ENCODE measurements around the gene PLD6.
A peak's percentile ranks its signal among the peaks of the same experiment; 100 is the strongest.
"Not testable (repeated sequence)": the region's sequence is repeated elsewhere in the genome, so short reads cannot be mapped to it uniquely, and the experiment has no call there.

Gene PLD6

DNA sequence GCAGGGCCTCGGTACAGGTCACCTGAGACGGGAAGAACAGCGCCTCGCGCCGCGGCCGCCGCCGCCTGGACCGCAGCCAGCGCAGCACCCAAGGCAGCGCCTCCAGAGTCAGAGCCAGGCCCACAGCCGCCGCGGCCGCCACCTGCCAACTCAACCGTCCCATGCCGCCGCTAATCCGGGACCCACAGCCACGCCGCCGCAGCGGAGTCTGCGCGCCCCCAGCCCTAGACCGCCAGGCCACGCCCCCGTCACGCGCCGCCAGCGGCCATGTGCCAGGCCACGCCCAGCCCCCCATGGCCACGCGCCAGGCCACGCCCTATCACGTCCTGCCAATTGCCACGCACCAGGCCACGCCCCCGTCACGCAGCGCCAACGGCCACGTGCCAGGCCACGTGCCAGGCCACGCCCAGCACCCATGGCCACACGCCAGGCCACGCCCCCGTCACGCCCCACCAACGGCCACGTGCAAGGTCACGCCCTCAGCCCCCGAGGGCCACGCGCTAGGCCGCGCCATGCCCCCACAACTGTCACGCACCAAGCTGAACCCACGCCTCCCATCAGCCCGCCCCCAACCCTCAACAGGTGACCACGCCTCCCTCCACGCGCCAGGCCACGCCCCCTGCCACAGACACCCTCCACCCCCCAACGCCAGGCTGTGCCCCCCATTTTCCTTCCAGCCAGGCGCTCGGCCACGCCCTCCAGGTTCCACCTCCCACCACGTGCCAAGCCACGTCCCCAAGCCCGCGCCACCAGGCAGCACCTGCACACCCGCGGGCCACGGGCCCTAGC lies at the start of gene PLD6:
Gene PLD6, minus strand, starts transcription at position 210 of the 789 bp plus-strand sequence. Its CDS starts 47 bp downstream, at position 163.
- peak; percentile 84 for DNase-seq

DNA sequence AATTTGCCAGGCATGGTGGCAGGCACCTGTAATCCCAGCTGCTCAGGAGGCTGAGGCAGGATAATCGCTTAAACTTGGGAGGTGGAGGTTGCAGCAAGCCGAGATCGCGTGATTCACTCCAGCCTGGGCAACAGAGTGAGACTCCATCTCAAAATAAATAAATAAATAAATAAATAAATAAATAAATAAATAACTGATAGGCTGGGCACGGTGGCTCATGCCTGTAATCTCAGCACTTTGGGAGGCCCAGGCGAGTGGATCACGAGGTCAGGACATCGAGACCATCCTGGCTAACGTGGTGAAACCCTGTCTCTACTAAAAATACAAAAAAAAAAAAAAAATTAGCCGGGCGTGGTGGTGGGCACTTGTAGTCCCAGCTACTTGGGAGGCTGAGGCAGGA lies 49.6 kb upstream of the PLD6 start:
- DNase-seq, result not testable (repeated sequence)

DNA sequence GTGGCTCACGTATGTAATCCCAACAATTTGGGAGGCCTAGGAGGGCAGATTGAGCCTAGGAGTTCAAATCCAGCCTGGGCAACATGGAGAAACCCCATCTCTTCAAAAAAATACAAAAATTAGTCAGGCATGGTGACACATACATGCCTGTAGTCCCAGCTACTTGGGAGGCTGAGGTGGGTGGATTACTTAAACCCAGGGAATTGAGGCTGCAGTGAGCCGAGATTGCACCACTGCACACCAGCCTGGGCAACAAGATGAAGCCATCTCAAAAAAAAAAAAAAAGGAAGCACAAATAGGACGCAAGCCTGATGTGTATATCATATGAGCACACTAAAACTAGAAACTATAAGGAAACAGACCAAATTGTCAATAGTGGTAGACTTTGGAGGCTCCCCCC lies 47.9 kb upstream of the PLD6 start:
- no peak for DNase-seq

GRCh38 chr17:17253406-17253805 lies 47.3 kb upstream of the PLD6 start:
- DNase-seq, result no peak

DNA sequence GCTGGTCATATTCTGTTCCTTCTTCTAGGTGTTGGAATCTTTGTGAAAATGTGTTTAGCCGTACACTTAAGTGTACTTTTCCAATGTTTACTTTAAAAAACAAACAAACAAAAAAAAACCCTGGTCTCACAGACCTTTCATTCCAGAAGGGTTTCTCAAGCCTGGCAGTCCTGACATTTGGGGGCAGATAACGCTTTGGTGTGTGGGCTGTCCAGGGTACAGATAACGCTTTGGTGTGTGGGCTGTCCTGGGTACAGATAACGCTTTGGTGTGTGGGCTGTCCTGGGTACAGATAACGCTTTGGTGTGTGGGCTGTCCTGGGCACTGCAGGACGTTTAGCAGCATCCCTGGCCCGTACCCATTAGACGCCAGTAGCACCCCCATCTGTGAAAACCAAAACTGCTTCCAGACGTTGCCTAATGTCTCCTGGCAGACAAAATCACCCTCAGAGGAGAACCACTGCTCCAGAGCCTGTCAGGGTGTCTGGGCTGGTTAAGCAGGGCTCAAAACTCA lies 46.1 kb upstream of the PLD6 start:
- DNase-seq, result no peak

DNA sequence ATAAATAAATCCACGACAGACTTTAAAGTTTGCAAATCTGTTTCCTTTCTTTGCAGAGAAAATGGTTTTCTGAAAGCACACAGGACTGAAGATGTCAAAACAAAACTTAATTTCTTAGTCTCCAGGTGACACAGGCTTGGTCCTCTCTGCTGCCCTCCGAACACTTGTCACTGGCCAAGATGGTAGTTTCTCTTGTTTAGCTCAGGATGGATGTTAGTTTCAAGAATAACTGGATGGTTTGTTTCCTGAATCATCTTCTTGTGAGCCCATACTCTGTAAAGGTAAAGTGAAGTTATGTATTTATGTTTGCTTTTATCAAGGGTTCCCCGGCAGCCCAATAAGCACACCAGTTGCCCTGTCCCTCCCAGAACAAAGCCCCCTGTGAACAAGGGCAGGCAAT lies 40.7 kb upstream of the PLD6 start:
- DNase-seq, result no peak

DNA sequence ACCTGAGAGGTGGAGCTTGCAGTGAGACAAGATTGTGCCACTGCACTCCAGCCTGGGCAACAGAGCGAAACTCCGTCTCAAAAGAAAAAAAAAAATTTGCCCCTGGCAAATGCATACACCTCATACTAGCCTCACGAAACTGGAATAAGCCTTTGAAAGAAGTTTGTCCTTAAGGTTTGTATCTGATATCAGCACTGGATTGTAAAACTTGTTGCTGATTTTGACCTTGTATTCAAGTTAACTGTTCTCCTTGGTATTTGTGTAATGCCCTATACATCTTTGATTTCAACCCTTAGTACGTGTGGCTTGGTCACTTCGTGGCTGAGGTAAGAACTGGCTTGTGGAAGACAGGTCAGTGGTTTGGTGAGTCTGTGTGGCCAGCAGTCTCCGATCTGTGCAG lies 37.0 kb upstream of the PLD6 start:
- no peak for DNase-seq

GRCh38 chr17:17242246-17242645 lies 36.1 kb upstream of the PLD6 start:
- no peak for DNase-seq

GRCh38 chr17:17241656-17242055 lies 35.5 kb upstream of the PLD6 start:
- DNase-seq, result no peak

DNA sequence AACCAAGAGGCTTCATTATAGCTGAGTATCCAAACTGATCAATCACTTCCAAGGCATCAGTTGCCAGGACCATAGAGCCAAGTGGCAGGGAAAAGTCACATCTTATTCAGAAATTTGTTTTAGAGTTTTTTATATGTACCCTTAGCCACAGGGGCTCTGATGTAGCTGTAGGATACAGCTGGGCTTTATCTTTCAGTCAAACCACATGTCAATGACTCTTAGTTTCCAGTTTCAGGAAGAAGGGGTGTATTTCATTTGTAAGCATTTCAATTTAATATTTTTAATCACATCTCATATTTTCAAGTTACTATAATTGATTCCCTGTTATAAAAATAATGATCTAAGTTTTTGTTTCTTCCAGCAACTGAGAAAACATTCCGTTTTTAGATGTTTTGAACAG lies 33.7 kb upstream of the PLD6 start:
- DNase-seq, result no peak

GRCh38 chr17:17237026-17237799 lies 31.1 kb upstream of the PLD6 start, which contains the start of gene FLCN:
TSS of gene FLCN (minus strand) at chr17:17237168. CDS start at chr17:17228137, 9,031 bp downstream.
- peak; percentile 87 for DNase-seq

DNA sequence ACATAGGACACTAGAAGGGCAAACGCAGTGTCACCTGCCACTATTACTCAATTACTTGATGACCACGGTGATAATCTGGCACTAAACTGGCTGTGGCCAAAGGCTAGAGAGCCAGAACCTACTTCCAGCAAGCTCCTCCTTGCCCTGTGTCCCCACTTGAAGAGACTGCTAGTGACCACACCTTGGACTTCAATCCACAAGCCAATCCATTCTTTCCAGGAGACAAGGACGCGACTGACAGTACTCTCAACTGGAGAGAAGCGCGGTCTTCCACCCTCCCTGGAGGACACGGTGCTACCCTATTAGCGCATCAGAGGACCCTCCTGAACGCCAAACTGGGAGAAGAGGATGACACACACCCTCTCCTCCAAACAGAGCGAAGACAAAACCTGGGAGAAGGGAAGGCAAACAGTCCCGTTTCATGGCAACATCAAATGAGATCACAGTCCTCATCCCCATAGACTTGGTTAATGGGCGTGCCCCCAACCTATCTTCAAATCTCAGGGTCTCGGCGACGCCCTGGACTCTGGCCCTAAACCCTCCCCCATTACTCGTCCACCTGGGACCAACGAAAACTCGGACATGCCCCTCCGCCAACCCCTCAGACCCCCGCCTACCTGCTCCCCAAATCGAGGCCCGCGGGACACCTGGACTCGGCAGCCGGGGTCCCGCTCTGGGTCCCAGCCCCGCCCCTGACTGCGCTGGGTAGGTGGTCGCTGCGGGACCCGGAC lies 30.3 kb upstream of the PLD6 start:
- DNase-seq, result peak; percentile 33

- peak; percentile 45 for DNase-seq
These were observed 29.4 kb upstream of the PLD6 start for GRCh38 chr17:17235212-17236174.

DNA sequence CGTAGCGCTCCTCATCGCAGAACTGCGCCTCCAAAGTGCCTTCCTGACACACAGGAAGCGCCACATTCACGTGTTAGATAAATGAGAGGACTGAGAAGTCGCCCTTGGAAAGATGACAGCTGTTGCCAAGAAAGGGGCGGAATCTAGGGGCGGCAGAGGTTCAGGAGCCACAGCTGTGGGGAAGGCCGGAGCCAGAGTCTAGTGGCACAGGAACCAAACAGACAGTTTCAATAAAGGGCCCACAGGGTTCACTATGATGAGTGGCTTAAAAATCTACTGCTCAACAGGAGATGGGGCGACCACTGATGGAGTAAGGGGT lies 26.1 kb upstream of the PLD6 start:
- DNase-seq, result no peak

DNA sequence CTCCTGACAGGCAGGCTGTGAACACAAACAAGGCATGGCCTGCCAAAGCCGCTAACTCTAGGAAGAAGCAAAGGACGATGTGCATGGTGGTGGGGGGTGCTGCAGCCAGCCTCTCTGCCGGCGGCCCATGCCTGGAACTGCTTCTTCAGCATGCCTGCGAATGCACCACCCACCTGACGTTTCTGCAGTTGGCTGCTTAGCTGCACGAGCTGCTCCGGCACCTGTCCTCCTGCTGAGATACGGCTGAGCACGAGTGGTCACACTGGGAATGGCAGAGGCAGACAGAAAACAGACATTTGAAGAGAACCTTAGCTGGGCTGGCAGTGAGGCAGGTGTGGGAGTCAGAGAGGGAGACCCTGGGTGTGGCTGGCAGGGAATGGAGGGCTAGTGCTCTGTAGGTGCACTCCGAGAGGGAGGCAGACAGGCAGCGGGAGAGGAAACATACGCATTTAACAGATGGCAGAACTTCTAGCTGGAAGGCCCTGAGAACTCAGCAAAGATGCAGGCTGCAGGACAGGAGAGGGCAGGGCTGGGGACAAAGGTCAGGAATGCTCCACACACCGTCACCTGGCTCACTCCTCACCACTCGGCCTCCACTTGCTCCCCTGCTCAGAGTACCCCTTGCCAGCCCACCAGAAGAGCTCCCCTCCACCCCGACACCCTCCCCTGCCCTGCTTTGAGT lies 25.6 kb upstream of the PLD6 start:
- no peak for DNase-seq

DNA sequence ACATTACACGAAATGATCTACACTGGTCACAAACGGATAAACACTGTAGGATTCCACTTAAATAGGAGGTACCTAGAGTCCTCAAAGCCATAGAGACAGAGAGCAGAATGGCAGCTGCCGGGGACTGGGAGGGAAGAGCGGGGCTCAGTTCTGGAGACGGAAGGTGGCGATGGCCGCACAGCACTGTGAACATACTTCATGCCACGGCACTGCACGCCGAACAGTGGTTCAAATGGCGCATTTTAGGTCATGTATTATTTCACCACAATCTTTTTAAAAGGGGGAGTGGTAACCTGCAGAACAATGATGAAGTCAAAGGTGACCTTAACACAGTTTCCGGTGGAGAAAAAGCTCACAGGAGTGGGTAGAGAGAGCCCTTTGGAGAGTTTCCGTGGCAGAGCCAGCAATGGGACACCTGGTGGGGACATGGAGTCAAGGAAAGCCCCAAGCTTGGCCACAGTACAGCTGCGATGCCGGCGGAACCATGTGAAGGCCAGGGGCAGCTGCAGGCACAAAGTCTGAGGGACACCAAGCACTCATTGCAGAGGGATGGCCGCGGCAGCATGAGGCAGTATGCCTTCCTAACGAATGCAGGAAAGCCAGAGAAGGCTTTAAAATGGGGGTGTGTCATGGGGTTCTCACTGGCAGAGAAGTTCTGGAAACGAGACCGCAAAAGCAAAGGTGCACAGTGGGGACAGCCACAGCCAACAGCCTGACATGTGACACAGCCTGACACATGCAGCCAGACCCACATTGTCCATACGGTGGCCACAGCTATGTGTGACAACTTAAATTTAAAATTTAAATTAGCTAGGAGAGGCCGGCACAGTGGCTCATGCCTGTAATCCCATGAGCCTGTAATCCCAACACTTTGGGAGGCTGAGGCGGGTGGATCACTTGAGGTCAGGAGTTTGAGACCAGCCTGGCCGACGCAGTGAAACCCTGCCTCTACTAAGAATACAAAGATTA lies 23.6 kb upstream of the PLD6 start:
- DNase-seq, result no peak

DNA sequence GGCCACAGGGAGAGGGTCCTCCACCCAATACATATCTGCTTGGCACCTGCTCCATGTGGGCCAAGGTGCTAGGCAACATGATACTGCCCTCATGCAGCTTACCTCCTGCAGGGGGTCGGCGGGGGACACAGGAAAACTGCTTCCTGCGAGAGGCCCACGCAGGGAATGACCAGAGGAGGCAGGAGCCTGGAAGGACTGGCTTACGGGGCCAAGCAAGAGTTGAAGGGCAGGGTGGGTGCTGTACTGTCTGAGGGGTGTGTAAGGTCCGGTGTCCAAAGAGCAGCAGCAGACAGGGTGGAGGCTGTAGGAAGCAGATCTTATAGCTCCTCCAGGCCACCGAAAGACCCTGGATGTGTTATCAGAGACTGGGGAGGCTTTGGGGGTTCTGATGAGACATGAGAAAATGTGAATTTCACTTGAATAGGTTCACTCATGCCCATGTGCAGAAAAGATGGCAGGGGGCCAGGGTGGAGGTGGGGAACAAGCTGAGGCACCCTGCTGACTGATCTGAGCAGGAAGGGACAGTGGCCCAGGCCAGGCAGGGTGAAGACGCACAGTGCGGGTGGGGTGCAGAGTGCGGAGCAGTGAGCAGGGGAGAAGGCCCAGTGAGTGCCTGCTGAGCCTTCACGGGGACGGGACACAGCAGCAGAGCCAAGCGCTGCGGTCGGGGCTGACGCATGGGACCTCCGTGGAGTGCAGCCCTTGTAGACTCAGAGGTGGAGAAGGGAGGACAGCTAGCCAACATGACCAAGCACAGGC lies 22.6 kb upstream of the PLD6 start:
- no peak for DNase-seq

GRCh38 chr17:17227608-17228520 lies 21.7 kb upstream of the PLD6 start:
- no peak for DNase-seq

All from NCI-H69 (cell line).